NB4 (cell line): Measurements from ENCODE around the gene NGEF.

Source experiments
- CTCF ChIP-seq: IDR thresholded peaks from one replicate; pipeline ENCODE4 v1.5.1; 2012; ENCODE audit warnings: low read depth, low read length
- POLR2A ChIP-seq: IDR thresholded peaks from 2 replicates; pipeline ENCODE4 v1.6.1; 2011; ENCODE audit warnings: mild to moderate bottlenecking; ENCODE audit not compliant: insufficient read length; ENCODE audit errors: extremely low read depth

- TF ChIP-seq CTCF = no peak
- no peak for TF ChIP-seq POLR2A
Measured at GRCh38 chr2:232937278-232937906, 75.7 kb downstream of the NGEF start.
